Omental fat pad (tissue), 4 donors: ENCODE measurements around the gene AP5S1. TPM values are rescaled to one million over a fixed set of nuclear protein-coding genes. Genes with fewer than 3 reads are reported as not detected.

Experiments
- ATAC-seq: fragments of 150-250 bp; one replicate; pipeline ENCODE4 v1.9.1; 2016; ENCODE audit warnings: mild to moderate bottlenecking, moderate library complexity; ENCODE audit not compliant: low FRiP score
- DNase-seq: peaks from one replicate; pipeline ENCODE4 v3.0.0-alpha.2; 2019; ENCODE audit warnings: low spot score
- total RNA-seq, 4 donors: library from RNA; depleted of rRNA; stranded (reverse); fragments of >200 nt; gene quantifications; one replicate each; pipeline ENCODE4 v1.1.0, GENCODE V29; 2016
- TF ChIP-seq, protein P1 (sequence below), 3 donors: fragments of 450-650 bp; IDR thresholded peaks; one replicate each; pipeline ENCODE4 v1.5.1; 2016 to 2017; ENCODE audit warnings: antibody characterized with exemption in 3 of 3, mild to moderate bottlenecking in 3 of 3, moderate library complexity in 2 of 3

The AP5S1 gene
- total RNA-seq, 4 donors from 2014 or later = 10.9 to 19.2 (median 11.4) TPM

GRCh38 chr20:3798908-3799248, 21.5 kb upstream of the AP5S1 start:
- TF ChIP-seq, protein P1, sequence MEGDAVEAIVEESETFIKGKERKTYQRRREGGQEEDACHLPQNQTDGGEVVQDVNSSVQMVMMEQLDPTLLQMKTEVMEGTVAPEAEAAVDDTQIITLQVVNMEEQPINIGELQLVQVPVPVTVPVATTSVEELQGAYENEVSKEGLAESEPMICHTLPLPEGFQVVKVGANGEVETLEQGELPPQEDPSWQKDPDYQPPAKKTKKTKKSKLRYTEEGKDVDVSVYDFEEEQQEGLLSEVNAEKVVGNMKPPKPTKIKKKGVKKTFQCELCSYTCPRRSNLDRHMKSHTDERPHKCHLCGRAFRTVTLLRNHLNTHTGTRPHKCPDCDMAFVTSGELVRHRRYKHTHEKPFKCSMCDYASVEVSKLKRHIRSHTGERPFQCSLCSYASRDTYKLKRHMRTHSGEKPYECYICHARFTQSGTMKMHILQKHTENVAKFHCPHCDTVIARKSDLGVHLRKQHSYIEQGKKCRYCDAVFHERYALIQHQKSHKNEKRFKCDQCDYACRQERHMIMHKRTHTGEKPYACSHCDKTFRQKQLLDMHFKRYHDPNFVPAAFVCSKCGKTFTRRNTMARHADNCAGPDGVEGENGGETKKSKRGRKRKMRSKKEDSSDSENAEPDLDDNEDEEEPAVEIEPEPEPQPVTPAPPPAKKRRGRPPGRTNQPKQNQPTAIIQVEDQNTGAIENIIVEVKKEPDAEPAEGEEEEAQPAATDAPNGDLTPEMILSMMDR (IDR thresholded peaks at IDR 0.05) = no peak
- DNase-seq (no peak), ATAC-seq (no peak)

GRCh38 chr20:3800256-3800877, 20.0 kb upstream of the AP5S1 start:
- TF ChIP-seq, protein P1 (IDR thresholded peaks at IDR 0.05) = no peak
- no peak for ATAC-seq
- no peak for DNase-seq

- TF ChIP-seq, protein P1 (IDR thresholded peaks at IDR 0.05) = no peak
- DNase-seq (no peak), ATAC-seq (no peak)
Measured at GRCh38 chr20:3800878-3801260, 19.5 kb upstream of the AP5S1 start.

- DNase-seq = no peak
- TF ChIP-seq, protein P1 (IDR thresholded peaks at IDR 0.05) = no peak
- no peak for ATAC-seq
Measured at GRCh38 chr20:3801299-3801698, 19.0 kb upstream of the AP5S1 start.

- ATAC-seq = no peak
- TF ChIP-seq, protein P1 (IDR thresholded peaks at IDR 0.05) = no peak
- DNase-seq = no peak
Measured at GRCh38 chr20:3801846-3802245, 18.5 kb upstream of the AP5S1 start.

- TF ChIP-seq, protein P1 (IDR thresholded peaks at IDR 0.05) = no peak
- ATAC-seq (no peak), DNase-seq (no peak)
Measured at GRCh38 chr20:3802524-3803239, 17.7 kb upstream of the AP5S1 start.

GRCh38 chr20:3803289-3803688, 17.1 kb upstream of the AP5S1 start:
- DNase-seq = no peak
- TF ChIP-seq, protein P1 (IDR thresholded peaks at IDR 0.05) = no peak
- ATAC-seq = no peak
